Activated CD4-positive, alpha-beta T cell treated with anti-CD3 and anti-CD28 coated beads for 36 hours (primary cell): ENCODE data around the gene PUS10. TPM values are rescaled to one million over a fixed set of nuclear protein-coding genes. Genes with fewer than 3 reads are reported as not detected.
A peak's percentile ranks its signal among the peaks of the same experiment; 100 is the strongest.
"Not testable (repeated sequence)": the region's sequence is repeated elsewhere in the genome, so short reads cannot be mapped to it uniquely, and the experiment has no call there.

Experiments
- ATAC-seq: fragments of 200-7000 bp; cut with Tn5 transposase; one replicate; pipeline ENCODE4 v1.10.0; 2021; ENCODE audit warnings: mild to moderate bottlenecking, moderate library complexity
- CTCF ChIA-PET: fragments of 350-600 bp; sonication (Branson Sonifier 250); formaldehyde crosslinking; loops from one replicate; lab custom pipeline; 2021; ENCODE audit warnings: antibody characterized with exemption; lab: Charles Lee
- POLR2A ChIA-PET: fragments of 350-600 bp; sonication (Branson Sonifier 250); formaldehyde crosslinking; loops from one replicate; lab custom pipeline; 2021; ENCODE audit warnings: antibody characterized with exemption, inconsistent platforms; lab: Charles Lee
- DNase-seq: peaks from one replicate; pipeline ENCODE4 v3.0.0-alpha.2; 2020
- H3K27ac Mint-ChIP-seq: one replicate; pipeline ENCODE4 v1.8.0; 2021; ENCODE audit warnings: mixed read lengths
- H3K27me3 Mint-ChIP-seq: one replicate; pipeline ENCODE4 v1.8.0; 2021; ENCODE audit warnings: mixed read lengths
- H3K36me3 Mint-ChIP-seq: one replicate; pipeline ENCODE4 v1.8.0; 2021; ENCODE audit warnings: low read depth, mixed read lengths
- H3K4me1 Mint-ChIP-seq: one replicate; pipeline ENCODE4 v1.8.0; 2021; ENCODE audit warnings: mixed read lengths
- H3K4me3 Mint-ChIP-seq: one replicate; pipeline ENCODE4 v1.8.0; 2021; ENCODE audit warnings: mild to moderate bottlenecking, moderate library complexity, mixed read lengths
- H3K9me3 Mint-ChIP-seq: one replicate; pipeline ENCODE4 v1.8.0; 2021; ENCODE audit warnings: low read depth, mixed read lengths
- intact Hi-C, 2 experiments: fragments of 100-400 bp; cut with DNase I in 1 of 2; cut with micrococcal nuclease in 1 of 2; formaldehyde crosslinking; loops; one replicate each; pipeline versions ENCODE4 v1.14.2 to v1.15.1; 2022 to 2024; cut with DNase I, micrococcal nuclease
- total RNA-seq, 2 experiments: library from RNA; stranded (reverse); gene quantifications; one replicate each; pipeline ENCODE4 v1.2.3, GENCODE V29; 2021

Gene PUS10
- total RNA-seq, 2 experiments from 2014 or later = 8.5 to 8.9 TPM

DNA sequence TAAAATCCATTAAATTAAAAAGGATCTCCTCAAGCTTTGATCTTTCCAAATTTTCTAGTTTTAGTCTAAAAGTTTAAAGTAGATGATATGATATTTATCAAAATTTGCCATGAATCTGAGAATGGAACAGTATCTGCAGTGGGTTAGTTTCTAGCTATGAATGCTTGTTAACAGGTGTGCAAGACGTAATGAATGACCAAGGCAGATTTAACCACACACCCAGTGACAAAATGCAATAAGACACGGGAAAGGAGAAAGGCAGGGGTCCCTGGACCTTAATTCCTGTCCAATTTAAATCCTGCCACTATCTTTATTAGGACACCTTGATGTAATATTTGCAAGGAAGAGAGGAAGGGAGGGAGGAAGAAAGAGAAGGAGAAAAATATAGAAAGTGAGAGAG lies 31.0 kb downstream of the PUS10 start:
- Mint-ChIP-seq H3K27me3 (no peaks in the 10 kb centered on the region), H3K4me3 (no peak overlapping the region), H3K9me3 (peaks cover 5% of the 10 kb centered on the region), H3K36me3 (peaks cover 7% of the 10 kb centered on the region), H3K4me1 (no peaks in the 10 kb centered on the region), H3K27ac (no peak overlapping the region)
- CTCF ChIA-PET = interaction anchor here (0.5 to 2.1 kb wide), 5 partner anchors 11 to 857 kb away, joined by 3 to 10 read pairs (median 4); no protein-coding TSS in a partner anchor
- POLR2A ChIA-PET = no interaction called here
- DNase-seq (no peak), ATAC-seq (no peak)
- intact Hi-C loops = no loop called here

DNA sequence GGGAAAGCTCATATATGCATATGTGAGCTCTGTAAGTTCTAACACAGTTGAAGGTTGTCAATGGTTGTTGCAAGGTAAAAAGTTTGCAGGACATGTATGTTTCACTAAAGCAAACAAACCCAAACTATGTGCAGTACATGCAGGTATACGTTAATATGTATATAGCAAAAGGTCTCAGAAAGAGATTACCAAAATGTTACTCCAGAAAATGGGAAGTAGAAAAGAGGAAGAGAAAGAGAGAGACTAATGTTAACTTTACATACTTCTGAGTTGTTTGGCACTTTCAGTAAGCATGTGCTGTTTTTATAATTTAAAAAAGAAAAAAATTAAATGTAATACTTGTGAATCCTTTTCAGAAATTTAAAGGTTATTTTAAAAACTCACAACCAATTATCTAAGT lies 33.3 kb downstream of the PUS10 start:
- H3K27me3 Mint-ChIP-seq = no peaks in the 10 kb centered on the region
- no peak overlapping the region for H3K4me3 Mint-ChIP-seq
- H3K36me3 Mint-ChIP-seq = no peaks in the 10 kb centered on the region
- H3K4me1 Mint-ChIP-seq = peaks cover 5% of the 10 kb centered on the region
- DNase-seq (no peak), ATAC-seq (no peak)
- H3K27ac Mint-ChIP-seq = no peak overlapping the region
- ChIA-PET POLR2A (no interaction called here), CTCF (no interaction called here)
- no peaks in the 10 kb centered on the region for H3K9me3 Mint-ChIP-seq
- intact Hi-C loops = no loop called here

DNA sequence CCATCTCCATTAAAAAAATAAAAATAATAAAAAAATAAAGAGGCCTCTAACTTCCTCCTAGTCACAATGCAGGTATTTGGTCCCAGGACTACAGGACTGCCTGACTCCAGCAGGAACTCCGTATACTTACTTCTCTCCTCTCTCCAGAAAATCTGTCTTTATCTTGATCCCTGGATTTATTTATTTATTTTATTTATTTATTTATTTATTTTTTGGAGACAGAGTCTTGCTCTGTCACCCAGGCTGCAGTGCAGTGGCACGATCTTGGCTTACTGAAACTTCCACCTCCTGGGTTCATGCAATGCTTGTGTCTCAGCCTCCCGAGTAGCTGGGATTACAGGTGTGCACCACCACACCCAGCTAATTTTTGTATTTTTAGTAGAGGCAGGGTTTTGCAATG lies 36.0 kb downstream of the PUS10 start:
- H3K4me3 Mint-ChIP-seq, intact Hi-C loops, H3K9me3 Mint-ChIP-seq, H3K36me3 Mint-ChIP-seq, POLR2A ChIA-PET, CTCF ChIA-PET, H3K27me3 Mint-ChIP-seq, H3K27ac Mint-ChIP-seq, ATAC-seq, DNase-seq: not testable (repeated sequence)
- peaks cover 23% of the 10 kb centered on the region for H3K4me1 Mint-ChIP-seq

DNA sequence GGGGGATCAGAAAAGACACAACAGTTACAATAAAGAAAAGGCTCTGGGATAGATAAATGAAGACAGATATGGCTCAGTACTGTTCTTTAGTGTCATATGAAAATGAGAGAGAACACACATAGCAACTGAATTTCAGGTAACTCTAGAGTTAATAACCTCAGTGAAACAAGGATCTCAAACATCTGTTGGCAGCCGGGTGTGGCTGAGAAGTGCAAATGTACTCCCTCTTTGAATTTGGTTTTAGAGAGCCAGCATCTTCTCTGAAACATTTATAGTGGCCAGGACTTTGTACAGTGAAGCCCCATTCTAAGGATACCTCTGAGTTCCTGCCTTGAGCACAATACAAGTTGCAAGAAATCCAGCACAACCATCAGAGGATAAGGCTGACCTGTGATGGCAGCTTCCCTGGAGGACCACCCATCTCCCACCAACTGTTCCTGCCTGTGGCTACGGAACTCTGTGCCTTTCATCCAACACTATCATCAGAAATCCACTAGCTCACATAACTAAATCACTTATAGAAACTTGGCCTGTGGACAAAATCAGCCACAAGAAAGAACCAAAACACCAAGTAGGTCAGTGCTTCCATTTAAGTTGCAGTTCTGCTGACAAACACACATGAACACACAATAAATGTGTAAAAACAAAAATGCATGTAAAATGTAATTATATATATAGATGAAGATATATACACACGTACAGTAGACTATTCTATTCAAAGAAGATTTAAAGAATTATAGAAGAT lies 37.8 kb downstream of the PUS10 start:
- Mint-ChIP-seq H3K27me3 (no peaks in the 10 kb centered on the region), H3K36me3 (no peaks in the 10 kb centered on the region), H3K4me3 (no peak overlapping the region), H3K27ac (no peak overlapping the region), H3K4me1 (peaks cover 38% of the 10 kb centered on the region), H3K9me3 (no peaks in the 10 kb centered on the region)
- ATAC-seq (no peak), DNase-seq (no peak)
- CTCF ChIA-PET = interaction anchor here (0.8 to 1.0 kb wide), 2 partner anchors 9 to 1232 kb away, joined by 3 read pairs; no protein-coding TSS in a partner anchor
- POLR2A ChIA-PET = no interaction called here
- intact Hi-C loops = no loop called here

GRCh38 chr2:60979231-60979630 lies 38.8 kb downstream of the PUS10 start:
- H3K4me1 Mint-ChIP-seq = peaks cover 39% of the 10 kb centered on the region
- no peaks in the 10 kb centered on the region for H3K9me3 Mint-ChIP-seq
- intact Hi-C loops = no loop called here
- no peak overlapping the region for H3K4me3 Mint-ChIP-seq
- peaks cover 2% of the 10 kb centered on the region for H3K36me3 Mint-ChIP-seq
- no peak overlapping the region for H3K27ac Mint-ChIP-seq
- ATAC-seq (no peak), DNase-seq (no peak)
- CTCF ChIA-PET = interaction anchor here (0.6 kb wide), 1 partner anchor 17 kb away, joined by 3 read pairs; no protein-coding TSS in a partner anchor
- POLR2A ChIA-PET = no interaction called here
- no peaks in the 10 kb centered on the region for H3K27me3 Mint-ChIP-seq

GRCh38 chr2:60977562-60977895 lies 40.5 kb downstream of the PUS10 start:
- intact Hi-C loops = loop anchor here (1.0 to 2.0 kb wide), 9 partner anchors 40 to 170 kb away; partner anchors contain the start of genes PEX13 (in 1 of the 2) and REL (in 1 of the 2)
- Mint-ChIP-seq H3K4me3 (peak overlapping the region; percentile 2), H3K36me3 (peaks cover 2% of the 10 kb centered on the region), H3K9me3 (no peaks in the 10 kb centered on the region), H3K4me1 (peaks cover 40% of the 10 kb centered on the region), H3K27me3 (no peaks in the 10 kb centered on the region), H3K27ac (peak overlapping the region; percentile 86)
- POLR2A ChIA-PET = interaction anchor here (0.7 kb wide), 1 partner anchor 95 kb away, joined by 3 read pairs; no protein-coding TSS in a partner anchor
- DNase-seq (peak; percentile 5), ATAC-seq (peak; percentile 63)
- CTCF ChIA-PET = interaction anchor here (1.7 kb wide), 1 partner anchor 172 kb away, joined by 8 read pairs; no protein-coding TSS in a partner anchor

DNA sequence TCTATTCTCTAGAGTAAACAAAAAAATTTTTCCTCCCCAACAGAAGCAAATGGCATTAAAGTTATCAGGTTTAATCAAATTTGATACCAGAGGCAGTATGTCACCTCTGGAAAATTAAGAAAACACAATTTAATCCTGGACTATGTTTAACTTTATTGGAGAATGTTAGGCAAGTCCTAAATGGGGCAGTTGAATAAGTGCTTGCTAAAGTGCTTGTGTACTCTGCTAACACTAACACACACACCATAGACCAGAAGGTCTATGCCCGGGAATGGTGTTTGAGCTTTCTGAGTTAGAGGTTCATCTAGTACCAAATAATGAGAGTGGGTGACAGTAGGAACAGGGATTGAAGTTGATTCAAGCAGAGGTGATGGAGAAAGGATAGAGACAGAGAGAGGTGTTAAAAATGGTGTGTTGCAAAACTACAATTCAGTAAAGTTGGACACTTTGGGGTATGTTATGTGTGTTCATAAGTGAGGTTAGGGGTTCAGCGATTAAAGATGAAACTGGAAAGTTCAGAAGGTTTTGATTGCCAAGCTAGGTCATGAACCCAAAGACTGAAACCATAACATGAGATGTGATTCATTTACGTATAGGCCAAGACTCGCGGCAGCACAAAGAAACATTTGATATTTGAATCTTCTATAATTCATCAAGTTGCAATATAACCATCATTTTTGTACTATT lies 41.0 kb downstream of the PUS10 start:
- Mint-ChIP-seq H3K27ac (peak overlapping the region; percentile 86), H3K9me3 (no peaks in the 10 kb centered on the region), H3K4me1 (peaks cover 44% of the 10 kb centered on the region), H3K4me3 (peak overlapping the region; percentile 2), H3K36me3 (peaks cover 2% of the 10 kb centered on the region), H3K27me3 (no peaks in the 10 kb centered on the region)
- intact Hi-C loops = loop anchor here (1.0 to 2.0 kb wide), 9 partner anchors 40 to 170 kb away; partner anchors contain the start of genes PEX13 (in 1 of the 2) and REL (in 1 of the 2)
- ATAC-seq (peak; percentile 94), DNase-seq (peak; percentile 53)
- ChIA-PET POLR2A (interaction anchor here (0.7 kb wide), 1 partner anchor 94 kb away, joined by 3 read pairs; no protein-coding TSS in a partner anchor), CTCF (interaction anchor here (1.2 to 1.7 kb wide), 2 partner anchors 24 to 172 kb away, joined by 4 to 8 read pairs; no protein-coding TSS in a partner anchor)

- ChIA-PET CTCF (interaction anchor here (1.2 to 3.4 kb wide), 3 partner anchors 12 to 171 kb away, joined by 4 to 22 read pairs (median 8); no protein-coding TSS in a partner anchor), POLR2A (no interaction called here)
- ATAC-seq (no peak), DNase-seq (no peak)
- Mint-ChIP-seq H3K4me3 (no peak overlapping the region), H3K36me3 (peaks cover 2% of the 10 kb centered on the region), H3K9me3 (no peaks in the 10 kb centered on the region), H3K4me1 (peaks cover 49% of the 10 kb centered on the region), H3K27ac (peak overlapping the region; percentile 31), H3K27me3 (no peaks in the 10 kb centered on the region)
- intact Hi-C loops = loop anchor here (2.0 kb wide), 3 partner anchors 94 to 104 kb away; partner anchors contain the start of gene REL (in 1 of the 2)
Measured at GRCh38 chr2:60976256-60976850, 41.7 kb downstream of the PUS10 start.

- ChIA-PET CTCF (interaction anchor here (0.5 to 3.4 kb wide), 4 partner anchors 11 to 24 kb away, joined by 3 to 22 read pairs (median 3); no protein-coding TSS in a partner anchor), POLR2A (interaction anchor here (0.7 kb wide), 1 partner anchor 93 kb away, joined by 4 read pairs; the partner anchor contains the start of gene REL)
- no peak for ATAC-seq
- Mint-ChIP-seq H3K27me3 (no peaks in the 10 kb centered on the region), H3K4me1 (peaks cover 47% of the 10 kb centered on the region), H3K9me3 (no peaks in the 10 kb centered on the region), H3K4me3 (no peak overlapping the region), H3K36me3 (peaks cover 2% of the 10 kb centered on the region), H3K27ac (no peak overlapping the region)
- DNase-seq = no peak
- intact Hi-C loops = no loop called here
Measured at GRCh38 chr2:60974652-60975051, 43.4 kb downstream of the PUS10 start.

GRCh38 chr2:60973705-60974104 lies 44.4 kb downstream of the PUS10 start:
- intact Hi-C loops = no loop called here
- ChIA-PET POLR2A (no interaction called here), CTCF (interaction anchor here (0.9 to 3.4 kb wide), 4 partner anchors 10 to 167 kb away, joined by 3 to 22 read pairs (median 4); no protein-coding TSS in a partner anchor)
- H3K4me3 Mint-ChIP-seq = no peak overlapping the region
- no peak overlapping the region for H3K27ac Mint-ChIP-seq
- H3K27me3 Mint-ChIP-seq = no peaks in the 10 kb centered on the region
- DNase-seq (no peak), ATAC-seq (no peak)
- H3K36me3 Mint-ChIP-seq = peaks cover 2% of the 10 kb centered on the region
- H3K4me1 Mint-ChIP-seq = peaks cover 42% of the 10 kb centered on the region
- no peaks in the 10 kb centered on the region for H3K9me3 Mint-ChIP-seq
